Keratinocyte (primary cell): ENCODE measurements around the gene NLGN1.

ENCODE experiments used
- CTCF ChIP-seq, 3 experiments: IDR thresholded peaks in 1 of 3; conservative IDR thresholded peaks in 1 of 3; optimal IDR thresholded peaks in 1 of 3; 2 replicates in 2 of 3; 3 replicates in 1 of 3; pipeline versions ENCODE3 to v1.5.1; 2011; ENCODE audit warnings: low read length in 3 of 3, mild to moderate bottlenecking in 3 of 3, moderate library complexity in 2 of 3, control low read depth in 1 of 3, inconsistent platforms in 1 of 3; ENCODE audit not compliant: insufficient read depth in 2 of 3; ENCODE audit errors: extremely low read depth in 1 of 3
- EZH2 ChIP-seq: IDR thresholded peaks from one replicate; pipeline ENCODE4 v1.6.1; 2012; ENCODE audit warnings: inconsistent platforms, mild to moderate bottlenecking, low read length, moderate library complexity

- TF ChIP-seq EZH2 (no peak), CTCF (optimal IDR thresholded peaks at IDR 0.05 in 1 of 3, IDR thresholded peaks at IDR 0.05 in 1 of 3, conservative IDR thresholded peaks at IDR 0.05 in 1 of 3; ENCODE audit: extremely low read depth in 1 of 3, insufficient read depth in 2 of 3, low read length in 3 of 3) (no peak)
These were observed 392.1 kb downstream of the NLGN1 start for GRCh38 chr3:173789530-173790162.
